Panc1 (cell line): Measurements from ENCODE around the gene LZTS2. TPM values are rescaled to one million over a fixed set of nuclear protein-coding genes. Genes with fewer than 3 reads are reported as not detected.

Experiments
- ATAC-seq: fragments of 200-7000 bp; cut with Tn5 transposase; 2 replicates; pipeline ENCODE4 v1.9.1; 2020; ENCODE audit warnings: mild to moderate bottlenecking, moderate library complexity
- BruUV-seq: library from RNA; stranded (reverse); fragments of 400-500 nt; replicated peaks from 2 replicates; lab custom pipeline; 2021; lab: Mats Ljungman, UMichigan
- CTCF ChIA-PET: fragments of 300-600 bp; sonication (Branson Sonifier 250); formaldehyde crosslinking; loops from one replicate; lab custom pipeline; 2022; ENCODE audit warnings: antibody characterized with exemption; lab: Charles Lee
- POLR2A ChIA-PET: fragments of 300-600 bp; sonication (Branson Sonifier 250); formaldehyde crosslinking; loops from one replicate; lab custom pipeline; 2022; ENCODE audit warnings: antibody characterized with exemption; lab: Charles Lee
- DNase-seq: peaks from one replicate; pipeline ENCODE4 v3.0.0-alpha.2; 2010; ENCODE audit warnings: low read depth, low spot score
- H3K27ac ChIP-seq: 2 replicates; pipeline ENCODE4 v1.5.1; 2011; ENCODE audit warnings: mild to moderate bottlenecking, low read length, inconsistent platforms
- H3K27me3 ChIP-seq: fragments of 200-500 bp; sonication (Bioruptor generic); 2 replicates; pipeline ENCODE4 v1.6.0; 2014; ENCODE audit warnings: low read length, inconsistent platforms; ENCODE audit not compliant: control insufficient read depth, insufficient read depth
- H3K36me3 ChIP-seq: fragments of 200-500 bp; sonication (Bioruptor generic); 2 replicates; pipeline ENCODE4 v1.5.1; 2014; ENCODE audit warnings: inconsistent platforms, mild to moderate bottlenecking, low read length, moderate library complexity; ENCODE audit not compliant: control insufficient read depth, insufficient read depth
- H3K4me1 ChIP-seq: 2 replicates; pipeline ENCODE4 v1.5.1; 2011; ENCODE audit warnings: inconsistent platforms, mild to moderate bottlenecking, low read length, moderate library complexity; ENCODE audit not compliant: control insufficient read depth, insufficient read depth
- H3K4me3 ChIP-seq, 2 experiments: 2 replicates each; pipeline ENCODE4 v1.5.1; 2011 to 2012; ENCODE audit warnings: low read depth in 2 of 2, low read length in 2 of 2, mild to moderate bottlenecking in 2 of 2, inconsistent platforms in 1 of 2, moderate library complexity in 1 of 2
- H3K9me3 ChIP-seq: fragments of 200-500 bp; sonication (Bioruptor generic); 2 replicates; pipeline ENCODE4 v1.5.1; 2014; ENCODE audit warnings: low read depth, mild to moderate bottlenecking, inconsistent platforms, low read length, moderate library complexity; ENCODE audit not compliant: control insufficient read depth, insufficient read depth
- CTCF ChIP-seq: fragments of 450-650 bp; IDR thresholded peaks from 2 replicates; pipeline ENCODE4 v1.5.1; 2017; ENCODE audit warnings: mild to moderate bottlenecking
- POLR2AphosphoS5 ChIP-seq: IDR thresholded peaks from 2 replicates; pipeline ENCODE4 v1.6.1; 2012; ENCODE audit warnings: mild to moderate bottlenecking, low read depth, low read length, moderate library complexity
- REST ChIP-seq, 2 experiments: IDR thresholded peaks; 2 replicates each; pipeline ENCODE4 v1.6.1; 2011 to 2012; ENCODE audit warnings: low read depth in 2 of 2, control low read depth in 1 of 2, low read length in 1 of 2, mild to moderate bottlenecking in 1 of 2, moderate library complexity in 1 of 2; ENCODE audit not compliant: insufficient read depth in 1 of 2
- SIN3A ChIP-seq: IDR thresholded peaks from 2 replicates; pipeline ENCODE4 v1.6.1; 2012; ENCODE audit warnings: low read depth, mild to moderate bottlenecking, low read length, moderate library complexity, borderline replicate concordance; ENCODE audit not compliant: insufficient read depth
- TCF7L2 ChIP-seq: IDR thresholded peaks from 2 replicates; pipeline ENCODE4 v1.6.1; 2011; ENCODE audit warnings: mild to moderate bottlenecking, low read depth, low read length, inconsistent platforms
- in situ Hi-C: cut with HindIII; loops from 2 replicates; pipeline ENCODE4 v1.10.0; 2016; ENCODE audit warnings: low sequenced_read_pairs, low pct_unique_long_range_greater_than_20kb
- intact Hi-C: fragments of 100-400 bp; cut with micrococcal nuclease; formaldehyde crosslinking; loops from one replicate; pipeline ENCODE4 v1.10.0; 2022; ENCODE audit not compliant: unreplicated experiment
- total RNA-seq: library from RNA; stranded (reverse); gene quantifications from one replicate; pipeline ENCODE4 v1.2.1, GENCODE V29; 2021; ENCODE audit not compliant: unreplicated experiment

LZTS2 gene
- total RNA-seq, 1 experiment from 2014 or later: 65.5 TPM

- intact Hi-C loops: no loop called here
- BruUV-seq: no TSS peak
- no peak for ATAC-seq
- POLR2A ChIA-PET: no interaction called here
- Histone ChIP-seq H3K36me3 (peaks cover 26% of the 10 kb centered on the region), H3K4me1 (peaks cover 30% of the 10 kb centered on the region), H3K27me3 (no peaks in the 10 kb centered on the region), H3K27ac (peak overlapping the region; percentile 95), H3K4me3 (peak overlapping the region; percentile 84 to 98), H3K9me3 (no peaks in the 10 kb centered on the region)
- DNase-seq: no peak
- in situ Hi-C loops: no loop called here
- no peak for TF ChIP-seq POLR2AphosphoS5
- CTCF ChIA-PET: interaction anchor here (1.4 kb wide), 1 partner anchor 26 kb away, joined by 4 read pairs; no protein-coding TSS in a partner anchor
Measured at GRCh38 chr10:100988166-100988565, 11.4 kb upstream of the LZTS2 start.

- Histone ChIP-seq H3K4me3 (peak overlapping the region; percentile 84 to 98), H3K9me3 (no peaks in the 10 kb centered on the region), H3K27me3 (no peaks in the 10 kb centered on the region), H3K27ac (peak overlapping the region; percentile 95), H3K36me3 (peaks cover 26% of the 10 kb centered on the region), H3K4me1 (peaks cover 32% of the 10 kb centered on the region)
- no peak for ATAC-seq
- intact Hi-C loops: no loop called here
- in situ Hi-C loops: no loop called here
- no TSS peak for BruUV-seq
- TF ChIP-seq TCF7L2 (no peak), POLR2AphosphoS5 (no peak), SIN3A (no peak), REST (IDR thresholded peaks at IDR 0.05; ENCODE audit: insufficient read depth in 1 of 2, low read depth in 2 of 2, low read length in 1 of 2) (no peak), CTCF (no peak)
- ChIA-PET CTCF (interaction anchor here (1.4 kb wide), 1 partner anchor 25 kb away, joined by 4 read pairs; no protein-coding TSS in a partner anchor), POLR2A (no interaction called here)
- DNase-seq: no peak
Measured at GRCh38 chr10:100989088-100989487, 10.5 kb upstream of the LZTS2 start.

GRCh38 chr10:100993986-100994708, 5.5 kb upstream of the LZTS2 start:
- ATAC-seq: no peak

More at GRCh38 chr10:100993986-100994708, 5.5 kb upstream of the LZTS2 start:
- TF ChIP-seq REST (IDR thresholded peaks at IDR 0.05; ENCODE audit: insufficient read depth in 1 of 2, low read depth in 2 of 2, low read length in 1 of 2) (no peak), SIN3A (no peak), TCF7L2 (no peak), CTCF (peak; percentile 92), POLR2AphosphoS5 (0 out of 2 replicates have a peak, but pooled peaks have one; percentile 14)
- peaks cover 34% of the 10 kb centered on the region for H3K4me1 ChIP-seq
- TSS peak; percentile 74 for BruUV-seq
- H3K27ac ChIP-seq: peak overlapping the region; percentile 40
- peaks cover 25% of the 10 kb centered on the region for H3K36me3 ChIP-seq
- ChIA-PET CTCF (interaction anchor here (0.6 to 1.2 kb wide), 3 partner anchors 17 to 64 kb away, joined by 4 to 7 read pairs (median 6); no protein-coding TSS in a partner anchor), POLR2A (no interaction called here)
- H3K27me3 ChIP-seq: no peaks in the 10 kb centered on the region
- H3K4me3 ChIP-seq: no peak overlapping the region
- DNase-seq: no peak
- H3K9me3 ChIP-seq: no peaks in the 10 kb centered on the region
- intact Hi-C loops (loop anchor here (1.0 kb wide), 1 partner anchor 20 kb away; no protein-coding TSS in a partner anchor), in situ Hi-C loops (no loop called here)
